ENCODE results near the gene DOHH.

- TF ChIP-seq POLR2A (IDR thresholded peaks at IDR 0.05): no peak
- TF ChIP-seq, protein P1, sequence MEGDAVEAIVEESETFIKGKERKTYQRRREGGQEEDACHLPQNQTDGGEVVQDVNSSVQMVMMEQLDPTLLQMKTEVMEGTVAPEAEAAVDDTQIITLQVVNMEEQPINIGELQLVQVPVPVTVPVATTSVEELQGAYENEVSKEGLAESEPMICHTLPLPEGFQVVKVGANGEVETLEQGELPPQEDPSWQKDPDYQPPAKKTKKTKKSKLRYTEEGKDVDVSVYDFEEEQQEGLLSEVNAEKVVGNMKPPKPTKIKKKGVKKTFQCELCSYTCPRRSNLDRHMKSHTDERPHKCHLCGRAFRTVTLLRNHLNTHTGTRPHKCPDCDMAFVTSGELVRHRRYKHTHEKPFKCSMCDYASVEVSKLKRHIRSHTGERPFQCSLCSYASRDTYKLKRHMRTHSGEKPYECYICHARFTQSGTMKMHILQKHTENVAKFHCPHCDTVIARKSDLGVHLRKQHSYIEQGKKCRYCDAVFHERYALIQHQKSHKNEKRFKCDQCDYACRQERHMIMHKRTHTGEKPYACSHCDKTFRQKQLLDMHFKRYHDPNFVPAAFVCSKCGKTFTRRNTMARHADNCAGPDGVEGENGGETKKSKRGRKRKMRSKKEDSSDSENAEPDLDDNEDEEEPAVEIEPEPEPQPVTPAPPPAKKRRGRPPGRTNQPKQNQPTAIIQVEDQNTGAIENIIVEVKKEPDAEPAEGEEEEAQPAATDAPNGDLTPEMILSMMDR (IDR thresholded peaks at IDR 0.05): no peak
Measured at GRCh38 chr19:3467437-3468198, 32.9 kb downstream of the DOHH start.
